Epithelial cell of esophagus (primary cell): ENCODE results near the gene PTBP3.
"Not testable (repeated sequence)": the region's sequence is repeated elsewhere in the genome, so short reads cannot be mapped to it uniquely, and the experiment has no call there.

Experiments used
- DNase-seq: peaks from one replicate; pipeline ENCODE4 v3.0.0; 2010; ENCODE audit warnings: low read depth
- H3K4me3 ChIP-seq: 2 replicates; pipeline ENCODE4 v1.5.1; 2011; ENCODE audit warnings: mild to moderate bottlenecking, low read length, control low read depth
- TF ChIP-seq, protein P1 (sequence below): IDR thresholded peaks from 2 replicates; pipeline ENCODE4 v1.5.1; 2011; ENCODE audit warnings: low read depth, mild to moderate bottlenecking, low read length, control low read depth, inconsistent platforms; ENCODE audit not compliant: insufficient read depth; ENCODE audit errors: missing control alignments

PTBP3 gene

GRCh38 chr9:112285056-112285455, 48.4 kb downstream of the PTBP3 start:
- no peak for DNase-seq
- no peak overlapping the region for H3K4me3 ChIP-seq
- TF ChIP-seq, protein P1, sequence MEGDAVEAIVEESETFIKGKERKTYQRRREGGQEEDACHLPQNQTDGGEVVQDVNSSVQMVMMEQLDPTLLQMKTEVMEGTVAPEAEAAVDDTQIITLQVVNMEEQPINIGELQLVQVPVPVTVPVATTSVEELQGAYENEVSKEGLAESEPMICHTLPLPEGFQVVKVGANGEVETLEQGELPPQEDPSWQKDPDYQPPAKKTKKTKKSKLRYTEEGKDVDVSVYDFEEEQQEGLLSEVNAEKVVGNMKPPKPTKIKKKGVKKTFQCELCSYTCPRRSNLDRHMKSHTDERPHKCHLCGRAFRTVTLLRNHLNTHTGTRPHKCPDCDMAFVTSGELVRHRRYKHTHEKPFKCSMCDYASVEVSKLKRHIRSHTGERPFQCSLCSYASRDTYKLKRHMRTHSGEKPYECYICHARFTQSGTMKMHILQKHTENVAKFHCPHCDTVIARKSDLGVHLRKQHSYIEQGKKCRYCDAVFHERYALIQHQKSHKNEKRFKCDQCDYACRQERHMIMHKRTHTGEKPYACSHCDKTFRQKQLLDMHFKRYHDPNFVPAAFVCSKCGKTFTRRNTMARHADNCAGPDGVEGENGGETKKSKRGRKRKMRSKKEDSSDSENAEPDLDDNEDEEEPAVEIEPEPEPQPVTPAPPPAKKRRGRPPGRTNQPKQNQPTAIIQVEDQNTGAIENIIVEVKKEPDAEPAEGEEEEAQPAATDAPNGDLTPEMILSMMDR: no peak

DNA sequence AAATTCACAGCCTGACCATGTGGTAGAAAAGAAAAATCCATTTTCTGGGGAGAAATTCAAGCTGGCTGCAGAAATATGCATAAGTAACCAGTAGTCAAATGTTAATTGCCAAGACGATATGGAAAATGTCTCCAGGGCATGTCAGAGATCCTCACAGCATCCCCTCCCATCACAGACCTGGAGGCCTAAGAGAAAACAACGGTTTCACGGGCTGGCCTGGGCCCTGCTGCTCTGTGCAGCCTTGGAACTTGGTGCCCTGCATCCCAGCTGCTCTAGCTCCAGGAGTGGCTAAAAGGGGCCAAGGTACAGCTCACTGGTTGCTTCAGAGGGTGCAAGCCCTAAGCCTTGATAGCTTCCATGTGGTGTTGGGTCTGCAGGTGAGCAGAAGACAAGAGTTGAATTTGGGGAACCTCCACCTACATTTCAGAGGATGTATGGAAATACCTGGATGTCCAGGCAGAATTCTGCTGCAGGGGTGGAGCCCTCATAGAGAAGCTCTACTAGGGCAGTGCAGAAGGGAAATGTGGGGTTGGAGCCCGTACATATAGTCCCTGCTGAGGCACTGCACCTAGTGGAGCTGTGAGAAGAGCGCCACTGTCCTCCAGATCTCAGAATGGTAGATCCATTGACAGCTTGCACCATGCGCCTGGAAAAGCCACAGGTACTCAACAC, 49.7 kb downstream of the PTBP3 start:
- no peak for DNase-seq
- TF ChIP-seq, protein P1: no peak
- H3K4me3 ChIP-seq: no peak overlapping the region

DNA sequence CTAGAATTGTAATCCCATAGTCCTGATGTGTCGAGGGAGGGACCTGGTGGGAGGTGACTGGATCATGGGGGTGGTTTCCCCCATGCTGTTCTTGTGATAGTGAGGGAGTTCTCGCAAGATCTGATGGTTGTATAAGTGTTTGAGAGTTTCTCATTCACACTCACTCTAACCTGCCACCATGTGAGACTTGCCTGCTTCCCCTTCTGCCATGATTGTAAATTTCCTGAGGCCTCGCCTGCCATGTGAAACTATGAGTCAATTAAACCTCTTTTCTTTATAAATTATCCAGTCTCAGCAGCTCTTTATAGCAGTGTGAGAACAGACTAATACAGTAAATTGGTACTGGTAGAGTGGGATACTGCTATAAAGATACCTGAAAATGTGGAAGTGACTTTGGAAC, 50.6 kb downstream of the PTBP3 start:
- DNase-seq, H3K4me3 ChIP-seq: not testable (repeated sequence)

DNA sequence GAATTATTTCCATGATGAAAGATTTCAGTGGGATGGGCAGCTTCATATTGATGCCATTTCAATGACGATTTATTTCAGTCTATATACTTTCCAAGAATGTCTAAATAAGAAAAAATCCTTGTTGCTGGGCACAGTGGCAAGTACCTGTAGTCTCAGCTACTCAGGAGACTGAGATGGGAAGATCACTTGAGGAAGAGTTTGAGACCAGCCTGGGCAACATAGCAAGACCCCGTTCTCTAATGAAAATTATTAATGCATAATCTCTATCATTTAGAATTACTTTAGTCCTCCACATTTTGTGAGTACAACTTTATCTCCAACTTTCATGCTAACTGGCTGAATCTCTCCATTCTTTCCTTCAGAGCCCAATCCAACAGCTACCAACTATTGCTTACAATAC, 52.5 kb downstream of the PTBP3 start:
- H3K4me3 ChIP-seq: no peak overlapping the region
- TF ChIP-seq, protein P1: no peak
- no peak for DNase-seq

DNA sequence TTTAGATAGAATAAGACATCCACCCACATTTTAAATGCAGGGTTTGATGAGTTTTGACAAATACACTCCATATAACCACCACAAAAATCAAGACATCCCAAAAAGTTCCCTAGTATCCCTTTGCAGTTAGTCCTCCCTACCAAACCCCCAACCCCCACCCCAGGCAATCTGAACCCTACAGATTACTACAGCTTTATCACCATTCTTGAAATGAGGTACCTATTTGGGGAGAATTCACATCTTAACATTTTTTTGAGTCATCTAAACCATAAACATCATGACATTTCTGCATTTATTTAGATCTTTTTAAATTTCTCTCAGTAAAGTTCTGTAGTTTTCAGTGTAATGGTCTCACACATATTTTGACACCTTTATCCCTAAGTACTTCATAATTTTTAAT, 53.9 kb downstream of the PTBP3 start:
- no peak for DNase-seq
- TF ChIP-seq, protein P1: no peak
- H3K4me3 ChIP-seq: no peak overlapping the region

- TF ChIP-seq, protein P1: no peak
- H3K4me3 ChIP-seq: no peak overlapping the region
- no peak for DNase-seq
These were observed 55.3 kb downstream of the PTBP3 start for GRCh38 chr9:112278152-112278551.

DNA sequence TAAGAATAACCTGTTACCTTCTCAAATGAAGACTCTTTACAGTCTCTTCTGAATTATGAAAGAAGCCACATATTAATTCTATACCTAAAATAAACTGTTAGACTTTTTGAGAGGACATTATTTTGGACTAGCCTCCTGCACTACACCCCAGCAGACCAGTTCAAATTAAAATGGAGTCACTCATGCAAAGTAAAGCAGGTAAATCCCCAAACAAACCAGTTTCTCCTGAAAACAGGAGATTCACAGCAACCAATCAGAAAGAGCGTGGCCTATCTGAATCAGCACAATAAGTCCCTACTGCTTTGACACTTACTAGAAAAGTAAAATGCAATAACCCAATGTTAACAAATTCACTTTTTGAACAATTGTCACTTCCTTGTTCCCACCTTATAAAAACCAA, 58.8 kb downstream of the PTBP3 start:
- DNase-seq: peak; percentile 39
- TF ChIP-seq, protein P1: no peak
- no peak overlapping the region for H3K4me3 ChIP-seq
